Measurements from ENCODE around the gene FZR1. TPM values are rescaled to one million over a fixed set of nuclear protein-coding genes. Genes with fewer than 3 reads are reported as not detected.

FZR1 gene
- total RNA-seq, 1 experiment from 2014 or later, result 51.4 TPM

DNA sequence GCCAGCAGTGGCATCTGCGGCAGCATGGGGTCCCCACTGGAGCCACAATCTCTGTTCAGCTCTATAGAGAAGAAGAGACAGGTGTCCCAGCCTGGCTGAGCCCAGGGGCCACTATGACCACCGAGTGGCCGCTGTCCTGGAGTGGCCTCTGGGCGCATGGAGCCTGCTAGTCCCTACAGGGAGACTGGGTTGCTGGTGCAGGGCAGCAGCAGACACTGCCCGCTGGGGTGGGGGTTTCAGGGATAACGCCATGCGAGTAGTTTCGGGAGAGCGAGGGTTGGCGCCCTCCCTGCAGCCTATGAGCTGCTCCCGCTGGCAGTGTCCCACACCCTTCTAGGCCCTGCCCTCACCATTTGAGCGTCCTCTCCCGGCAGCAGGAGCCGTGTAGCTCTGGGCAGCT, 22.0 kb downstream of the FZR1 start:
- H3K27me3 ChIP-seq (ENCODE audit: insufficient read depth, low read length), result no peaks in the 10 kb centered on the region
- H3K4me1 Mint-ChIP-seq, result no peaks in the 10 kb centered on the region

More for the DNA sequence above, 22.0 kb downstream of the FZR1 start:
- H3K14ac ChIP-seq (ENCODE audit: insufficient read depth, low read length), result no peak overlapping the region
- no peak overlapping the region for H2BK120ac ChIP-seq (ENCODE audit: low read depth, low read length, poor library complexity, severe bottlenecking)
- H2AFZ ChIP-seq (ENCODE audit: low read length), result no peak overlapping the region
- TF ChIP-seq, protein P1, sequence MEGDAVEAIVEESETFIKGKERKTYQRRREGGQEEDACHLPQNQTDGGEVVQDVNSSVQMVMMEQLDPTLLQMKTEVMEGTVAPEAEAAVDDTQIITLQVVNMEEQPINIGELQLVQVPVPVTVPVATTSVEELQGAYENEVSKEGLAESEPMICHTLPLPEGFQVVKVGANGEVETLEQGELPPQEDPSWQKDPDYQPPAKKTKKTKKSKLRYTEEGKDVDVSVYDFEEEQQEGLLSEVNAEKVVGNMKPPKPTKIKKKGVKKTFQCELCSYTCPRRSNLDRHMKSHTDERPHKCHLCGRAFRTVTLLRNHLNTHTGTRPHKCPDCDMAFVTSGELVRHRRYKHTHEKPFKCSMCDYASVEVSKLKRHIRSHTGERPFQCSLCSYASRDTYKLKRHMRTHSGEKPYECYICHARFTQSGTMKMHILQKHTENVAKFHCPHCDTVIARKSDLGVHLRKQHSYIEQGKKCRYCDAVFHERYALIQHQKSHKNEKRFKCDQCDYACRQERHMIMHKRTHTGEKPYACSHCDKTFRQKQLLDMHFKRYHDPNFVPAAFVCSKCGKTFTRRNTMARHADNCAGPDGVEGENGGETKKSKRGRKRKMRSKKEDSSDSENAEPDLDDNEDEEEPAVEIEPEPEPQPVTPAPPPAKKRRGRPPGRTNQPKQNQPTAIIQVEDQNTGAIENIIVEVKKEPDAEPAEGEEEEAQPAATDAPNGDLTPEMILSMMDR (conservative IDR thresholded peaks at IDR 0.05), result no peak
- H3K79me1 ChIP-seq (ENCODE audit: insufficient read depth, low read depth, low read length, poor library complexity, severe bottlenecking), result no peaks in the 10 kb centered on the region
- H4K20me1 ChIP-seq (ENCODE audit: control insufficient read depth, insufficient read depth, insufficient read length), result no peaks in the 10 kb centered on the region
- H2BK5ac ChIP-seq (ENCODE audit: insufficient read length, low read length), result no peak overlapping the region
- H3T11ph ChIP-seq (ENCODE audit: low read length), result no peak overlapping the region
- H3K23me2 ChIP-seq (ENCODE audit: insufficient read length, low read depth, low read length, poor library complexity, severe bottlenecking), result no peaks in the 10 kb centered on the region
- H3K4me1 ChIP-seq (ENCODE audit: insufficient read depth, low read length), result no peaks in the 10 kb centered on the region
- Mint-ChIP-seq H3K27ac (no peak overlapping the region), H3K9me3 (no peaks in the 10 kb centered on the region), H3K27me3 (ENCODE audit: low read depth) (no peaks in the 10 kb centered on the region), H3K36me3 (ENCODE audit: insufficient read depth in 1 of 3, low read depth in 3 of 3) (peaks cover 12 to 36% (median 35%) of the 10 kb centered on the region in 3 experiments; a peak in 6 of 7 replicates), H3K4me3 (no peak overlapping the region)
- DNase-seq, result no peak
- H3K27ac ChIP-seq (ENCODE audit: insufficient read length, low read depth, low read length), result no peak overlapping the region
- H3K4me2 ChIP-seq (ENCODE audit: insufficient read depth, insufficient read length, low read length), result no peak overlapping the region
- no peak overlapping the region for H2BK12ac ChIP-seq (ENCODE audit: insufficient read length, low read depth, low read length)
- H3K79me2 ChIP-seq (ENCODE audit: insufficient read depth, low read length), result no peaks in the 10 kb centered on the region
- no peak overlapping the region for H3K4ac ChIP-seq (ENCODE audit: low read depth, low read length)
- no peak overlapping the region for H3K23ac ChIP-seq (ENCODE audit: insufficient read length, low read depth, low read length)
- no peak overlapping the region for H2BK20ac ChIP-seq (ENCODE audit: low read depth, low read length, poor library complexity, severe bottlenecking)
- no peak overlapping the region for H4K91ac ChIP-seq (ENCODE audit: insufficient read length, low read depth, low read length)
- no peak overlapping the region for H3K56ac ChIP-seq (ENCODE audit: insufficient read length, low read depth, low read length)
- no CpG with 5 or more reads among the region's 14 CpGs for WGBS (ENCODE audit: extremely low coverage, insufficient read length, low lambda C conversion rate)
- H3K18ac ChIP-seq (ENCODE audit: insufficient read length, low read depth, low read length), result no peak overlapping the region
- no peak overlapping the region for H4K5ac ChIP-seq (ENCODE audit: insufficient read length, low read depth, low read length)
- H2AK5ac ChIP-seq (ENCODE audit: insufficient read length, low read length), result no peak overlapping the region
- no peak overlapping the region for H4K8ac ChIP-seq (replicated peaks; ENCODE audit: insufficient read length, low read depth, low read length)
- no peaks in the 10 kb centered on the region for H3K9me3 ChIP-seq (ENCODE audit: control insufficient read depth, low read depth, low read length)
- no peak overlapping the region for H3K9ac ChIP-seq (ENCODE audit: extremely low read depth, insufficient read length, low read length)
- H2BK15ac ChIP-seq (ENCODE audit: low read depth, low read length), result no peak overlapping the region

All from H9 (cell line).